GM19193 (cell line): ENCODE data around the gene RGS7.

Experiments
- POLR2A ChIP-seq: IDR thresholded peaks from 4 replicates; pipeline ENCODE4 v1.6.1; 2011; ENCODE audit not compliant: insufficient read depth, insufficient read length; ENCODE audit errors: extremely low read depth

The RGS7 gene

DNA sequence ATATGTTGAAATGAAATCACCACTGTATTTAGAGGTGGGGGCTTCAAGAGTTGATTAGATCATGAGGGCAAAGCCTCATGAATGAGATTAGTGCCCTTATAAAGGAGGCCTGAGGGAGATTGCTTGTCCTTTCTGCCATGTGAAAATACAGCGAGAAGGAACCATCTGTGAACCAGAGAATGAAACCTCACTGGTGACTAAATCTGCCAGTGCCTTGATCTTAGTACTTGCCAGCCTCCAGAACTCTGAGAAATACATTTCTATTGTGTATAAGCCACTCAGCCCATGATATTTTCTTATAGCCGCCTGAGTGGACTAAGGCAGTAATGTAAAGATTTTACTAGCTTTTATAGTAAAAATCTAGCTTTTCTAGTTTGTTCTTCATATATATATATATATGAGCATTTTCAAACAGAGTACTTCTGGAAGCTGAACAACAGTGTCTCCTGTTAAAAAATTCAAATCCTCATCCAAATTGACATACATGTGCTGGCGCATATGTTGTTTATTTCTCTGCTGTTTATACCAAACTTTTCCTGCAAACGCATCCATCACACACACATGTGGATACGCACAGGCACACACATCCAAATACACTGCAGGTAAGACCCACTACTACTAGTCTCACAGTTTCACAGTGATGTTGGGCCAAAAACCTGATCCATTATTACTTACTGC, 213.1 kb downstream of the RGS7 start:
- TF ChIP-seq POLR2A = no peak

DNA sequence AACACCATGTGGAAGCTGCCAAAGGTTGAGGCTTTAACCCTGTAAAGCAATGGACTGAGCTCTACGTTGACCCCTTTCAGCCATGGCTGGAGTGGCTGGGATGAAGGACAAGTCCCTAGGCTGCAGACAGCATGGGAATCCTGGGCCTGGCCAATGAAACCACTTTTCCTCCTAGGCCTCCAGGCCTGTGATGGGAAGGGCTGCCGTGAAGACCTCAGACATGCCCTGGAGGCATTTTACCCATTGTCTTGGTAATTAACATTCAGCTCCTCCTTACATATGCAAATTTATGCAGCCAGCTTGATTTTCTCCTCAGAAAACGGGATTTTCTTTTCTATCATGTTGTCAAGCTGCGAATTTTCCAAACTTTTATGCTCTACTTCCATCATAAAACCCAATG, 214.5 kb downstream of the RGS7 start:
- no peak for TF ChIP-seq POLR2A

DNA sequence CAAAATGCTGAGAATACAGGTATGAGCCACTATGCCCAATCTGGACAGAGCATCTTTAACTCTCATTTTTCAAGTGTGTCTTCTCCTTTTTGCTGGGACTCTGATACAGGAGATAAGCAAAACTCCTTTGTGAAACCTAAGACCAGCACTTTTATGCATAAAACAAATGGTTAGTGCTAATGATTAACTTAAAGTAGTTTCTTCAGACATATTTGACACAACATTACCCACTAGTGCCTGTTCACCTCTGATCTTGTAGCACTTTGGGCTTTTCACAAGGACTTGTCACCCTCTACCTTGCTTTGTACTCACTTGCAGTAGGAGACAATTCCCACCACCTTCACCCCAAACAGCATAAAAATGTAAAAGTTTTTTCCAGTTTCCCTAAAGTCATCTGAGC, 216.3 kb downstream of the RGS7 start:
- no peak for TF ChIP-seq POLR2A

- TF ChIP-seq POLR2A = no peak
Observed at GRCh38 chr1:241139047-241139446, 218.0 kb downstream of the RGS7 start.

GRCh38 chr1:241138248-241138647, 218.8 kb downstream of the RGS7 start:
- no peak for TF ChIP-seq POLR2A

DNA sequence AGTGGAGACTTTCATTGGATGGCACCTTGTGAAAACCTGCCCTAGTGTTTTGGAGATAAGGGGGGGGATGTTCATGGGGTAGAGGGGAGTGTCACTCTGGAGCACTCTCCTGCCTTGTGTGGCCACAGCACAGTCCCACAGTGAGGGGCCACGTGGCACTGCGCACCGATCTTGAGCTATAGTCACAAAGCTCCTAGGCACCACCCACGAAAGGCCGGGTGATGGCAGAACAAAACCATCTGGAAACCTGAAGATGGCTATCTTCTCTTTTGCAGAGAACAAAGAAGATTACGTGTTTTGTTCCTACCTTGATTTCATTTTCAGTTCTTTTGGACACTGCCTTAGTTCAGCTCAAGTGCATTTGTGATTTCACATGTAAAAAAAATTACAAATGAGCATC, 220.6 kb downstream of the RGS7 start:
- no peak for TF ChIP-seq POLR2A

GRCh38 chr1:241131636-241132194, 225.3 kb downstream of the RGS7 start:
- TF ChIP-seq POLR2A = no peak

GRCh38 chr1:241130881-241131280, 226.1 kb downstream of the RGS7 start:
- no peak for TF ChIP-seq POLR2A

GRCh38 chr1:241129207-241129960, 227.6 kb downstream of the RGS7 start:
- TF ChIP-seq POLR2A = no peak

DNA sequence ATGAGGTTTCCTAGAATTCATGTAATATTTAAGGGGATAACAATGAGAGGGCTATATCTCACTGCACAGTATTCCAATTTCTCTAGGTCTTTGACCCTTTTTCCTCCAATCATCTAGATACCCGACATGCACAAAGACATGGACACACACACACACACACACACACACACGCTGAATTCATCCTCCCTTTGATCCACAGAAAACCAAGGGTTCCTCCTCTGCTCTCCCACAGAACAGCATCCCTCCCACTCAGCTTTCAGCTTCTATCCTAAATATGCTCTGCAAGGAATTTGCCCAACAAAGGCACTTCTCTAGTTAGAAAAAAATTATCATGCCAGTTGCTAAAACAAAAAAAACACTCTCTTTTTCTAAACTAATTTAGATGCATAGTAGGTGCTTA, 231.7 kb downstream of the RGS7 start:
- no peak for TF ChIP-seq POLR2A

DNA sequence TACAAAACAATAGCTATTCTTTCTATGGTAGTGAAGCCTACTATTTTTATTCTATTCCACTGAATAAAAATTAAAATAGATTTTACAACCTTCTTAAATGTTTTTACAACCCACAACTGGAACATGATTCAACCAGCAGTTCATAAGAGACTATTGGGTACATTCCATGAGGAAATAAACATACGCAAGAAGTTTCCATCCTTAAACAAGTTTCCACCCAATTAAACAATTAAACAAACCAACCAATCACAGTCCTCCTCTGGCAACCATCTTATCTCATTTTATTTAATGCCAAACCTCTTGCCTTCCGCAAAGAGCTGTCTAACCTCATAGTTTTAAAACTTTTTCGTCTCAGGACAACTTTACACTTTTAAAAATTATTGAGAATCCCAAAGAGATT, 239.0 kb downstream of the RGS7 start:
- TF ChIP-seq POLR2A = no peak

- TF ChIP-seq POLR2A = no peak
Observed at GRCh38 chr1:241115784-241116183, 241.2 kb downstream of the RGS7 start.

DNA sequence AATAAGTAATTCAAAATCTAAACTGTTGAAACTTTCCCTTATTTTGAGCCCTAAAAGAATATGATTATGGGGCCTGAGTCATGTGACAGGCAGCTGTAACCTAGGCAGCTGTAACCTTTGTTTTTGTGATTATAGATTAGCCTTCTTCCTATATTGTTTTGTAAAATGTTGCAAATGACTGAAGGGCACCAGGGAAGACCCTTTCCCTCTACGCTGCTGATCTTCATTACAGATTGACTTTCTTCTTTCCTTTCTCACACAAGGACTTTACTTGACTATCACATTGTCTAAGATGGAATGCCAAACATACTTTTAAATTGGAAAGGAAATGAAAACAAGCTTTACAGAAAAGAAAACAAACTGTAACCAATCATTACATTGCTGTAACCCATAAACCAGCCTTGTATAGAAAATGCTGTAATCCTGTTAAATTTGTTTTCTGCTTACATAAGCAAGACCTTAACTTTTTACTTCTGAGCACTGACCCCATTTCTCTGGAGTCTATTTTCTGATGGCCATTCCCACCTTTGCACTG, 242.2 kb downstream of the RGS7 start:
- TF ChIP-seq POLR2A = no peak

DNA sequence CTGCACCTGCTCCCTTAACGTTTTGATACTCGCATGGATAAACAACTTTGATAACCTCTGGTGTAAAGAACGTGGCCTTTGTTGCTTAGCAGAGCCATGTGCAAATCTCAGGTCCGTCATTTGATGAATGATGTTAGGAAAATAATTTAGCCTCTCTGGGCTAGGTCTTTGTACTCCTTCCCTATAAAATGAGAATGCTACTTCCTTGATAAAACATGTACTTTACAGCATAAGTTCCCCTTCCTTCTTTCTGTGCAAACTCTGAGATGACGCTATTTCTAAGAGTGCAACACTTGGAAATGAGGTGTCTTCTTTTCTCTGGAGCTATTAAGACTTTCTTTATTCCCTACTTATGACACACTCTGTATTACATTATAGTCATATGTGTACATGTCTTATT, 243.4 kb downstream of the RGS7 start:
- no peak for TF ChIP-seq POLR2A

GRCh38 chr1:241109039-241109438, 248.0 kb downstream of the RGS7 start:
- no peak for TF ChIP-seq POLR2A

DNA sequence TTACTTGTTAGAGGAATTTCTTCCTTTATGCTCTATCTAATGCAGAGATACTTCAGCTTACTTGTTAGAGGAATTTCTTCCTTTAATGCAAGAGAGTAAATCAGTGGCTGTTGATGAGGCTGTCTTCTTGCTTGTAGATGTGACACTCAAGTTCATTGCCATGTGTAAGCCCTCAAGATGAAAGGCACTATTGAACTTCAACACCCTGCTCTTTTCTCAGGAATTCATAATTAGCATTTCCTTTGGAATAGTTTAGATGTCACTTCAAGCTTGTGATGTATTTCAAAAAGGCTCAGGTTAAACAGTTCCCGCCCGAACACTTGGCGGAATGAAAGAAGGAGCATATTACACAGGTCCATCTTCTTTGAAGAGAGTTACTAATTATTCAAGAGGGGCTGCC, 251.9 kb downstream of the RGS7 start:
- TF ChIP-seq POLR2A = no peak
